A673 (cell line): ENCODE measurements around the gene CFAP58.

Experiments used
- EZH2 ChIP-seq: fragments of 200-600 bp; sonication (generic); IDR thresholded peaks from 2 replicates; pipeline ENCODE4 v1.6.1; 2017; ENCODE audit warnings: borderline replicate concordance, low read depth, mild to moderate bottlenecking, mixed read lengths, antibody characterized with exemption, low read length; ENCODE audit not compliant: poor library complexity, severe bottlenecking
- TF ChIP-seq, protein P1 (sequence below): fragments of 300-800, 200-600 bp; sonication (generic); conservative IDR thresholded peaks from 2 replicates; pipeline ENCODE4 v1.5.1; 2017; ENCODE audit warnings: low read depth, mild to moderate bottlenecking, antibody characterized with exemption, low read length, moderate library complexity, mixed read lengths

- TF ChIP-seq, protein P1, sequence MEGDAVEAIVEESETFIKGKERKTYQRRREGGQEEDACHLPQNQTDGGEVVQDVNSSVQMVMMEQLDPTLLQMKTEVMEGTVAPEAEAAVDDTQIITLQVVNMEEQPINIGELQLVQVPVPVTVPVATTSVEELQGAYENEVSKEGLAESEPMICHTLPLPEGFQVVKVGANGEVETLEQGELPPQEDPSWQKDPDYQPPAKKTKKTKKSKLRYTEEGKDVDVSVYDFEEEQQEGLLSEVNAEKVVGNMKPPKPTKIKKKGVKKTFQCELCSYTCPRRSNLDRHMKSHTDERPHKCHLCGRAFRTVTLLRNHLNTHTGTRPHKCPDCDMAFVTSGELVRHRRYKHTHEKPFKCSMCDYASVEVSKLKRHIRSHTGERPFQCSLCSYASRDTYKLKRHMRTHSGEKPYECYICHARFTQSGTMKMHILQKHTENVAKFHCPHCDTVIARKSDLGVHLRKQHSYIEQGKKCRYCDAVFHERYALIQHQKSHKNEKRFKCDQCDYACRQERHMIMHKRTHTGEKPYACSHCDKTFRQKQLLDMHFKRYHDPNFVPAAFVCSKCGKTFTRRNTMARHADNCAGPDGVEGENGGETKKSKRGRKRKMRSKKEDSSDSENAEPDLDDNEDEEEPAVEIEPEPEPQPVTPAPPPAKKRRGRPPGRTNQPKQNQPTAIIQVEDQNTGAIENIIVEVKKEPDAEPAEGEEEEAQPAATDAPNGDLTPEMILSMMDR = no peak
- TF ChIP-seq EZH2 = no peak
These were observed 64.1 kb downstream of the CFAP58 start for GRCh38 chr10:104417637-104418292.
